Stimulated activated CD8-positive, alpha-beta memory T cell treated with anti-CD3 and anti-CD28 coated beads, Interleukin-15, amount 100 ng/mL, for 24 hours (primary cell): ENCODE measurements around the gene HSPB3.
"Not testable (repeated sequence)": the region's sequence is repeated elsewhere in the genome, so short reads cannot be mapped to it uniquely, and the experiment has no call there.

Experiments used
- DNase-seq: peaks from one replicate; pipeline ENCODE4 v3.0.0-alpha.2; 2020; ENCODE audit warnings: low read depth

The HSPB3 gene

GRCh38 chr5:54457094-54457862 is 1.8 kb downstream of the HSPB3 start:
- no peak for DNase-seq

DNA sequence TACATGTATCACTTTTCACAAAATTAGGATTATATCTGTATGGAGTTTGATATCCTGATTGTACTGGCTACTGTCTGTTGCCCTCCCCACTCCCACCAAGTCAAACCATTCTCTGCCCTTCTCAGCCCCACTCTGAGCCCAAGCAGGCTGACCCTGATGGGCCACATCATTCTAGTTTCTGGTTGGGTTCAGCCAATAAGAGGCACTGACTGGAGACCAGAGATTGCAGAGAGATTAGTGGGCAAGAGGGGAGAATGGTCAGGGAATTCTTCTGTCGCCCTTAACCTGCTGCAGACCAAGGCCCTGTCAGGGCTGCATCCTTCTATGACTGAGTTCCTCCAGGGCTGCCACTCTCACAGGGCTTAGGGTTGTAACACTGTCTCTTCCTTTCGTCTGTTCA is 2.7 kb downstream of the HSPB3 start:
- no peak for DNase-seq

GRCh38 chr5:54460181-54460919 is 4.9 kb downstream of the HSPB3 start:
- no peak for DNase-seq

GRCh38 chr5:54462281-54462680 is 6.8 kb downstream of the HSPB3 start:
- DNase-seq, result no peak

DNA sequence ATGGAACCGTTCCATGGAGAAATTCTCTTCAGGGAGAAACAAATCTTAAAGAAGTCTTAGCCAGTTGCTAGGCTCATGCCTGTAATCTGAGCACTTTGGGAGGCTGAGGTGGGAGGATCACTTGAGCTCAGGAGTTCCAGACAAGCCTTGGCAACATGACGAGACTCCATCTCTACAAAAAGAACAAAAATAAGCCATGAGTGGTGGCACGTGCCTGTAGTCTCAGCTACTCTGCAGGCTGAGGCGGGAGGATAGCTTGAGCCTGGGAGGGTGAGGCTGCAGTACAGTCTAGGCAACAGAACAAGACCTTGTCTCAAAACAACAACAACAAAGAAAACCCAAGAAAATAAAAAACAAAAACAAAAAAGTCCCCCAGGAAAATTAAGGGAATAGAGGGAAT is 8.2 kb downstream of the HSPB3 start:
- DNase-seq, result no peak

GRCh38 chr5:54469622-54470021 is 14.1 kb downstream of the HSPB3 start:
- DNase-seq, result no peak

- DNase-seq, result no peak
These were observed 14.6 kb downstream of the HSPB3 start for GRCh38 chr5:54470128-54470527.

GRCh38 chr5:54470677-54471076 is 15.2 kb downstream of the HSPB3 start:
- no peak for DNase-seq

DNA sequence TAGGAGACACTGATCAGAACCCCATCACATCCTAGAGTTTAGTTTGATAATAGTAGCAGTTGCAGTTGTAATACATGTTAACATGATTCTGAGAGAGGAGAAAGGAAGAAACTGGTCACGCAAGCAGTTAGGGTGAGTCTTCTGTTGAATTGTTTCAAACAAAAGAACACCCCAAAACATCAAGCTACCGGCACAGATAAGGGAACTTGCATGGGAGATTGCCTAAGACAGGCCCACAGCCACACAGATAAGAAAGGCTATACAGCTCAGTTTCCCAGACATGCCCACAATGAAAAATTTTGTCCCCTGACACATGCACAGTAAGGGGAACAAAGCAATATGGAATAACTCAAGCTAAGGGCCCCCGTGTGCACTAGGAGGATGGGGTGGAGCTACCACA is 15.9 kb downstream of the HSPB3 start:
- DNase-seq, result no peak

- DNase-seq, result no peak
These were observed 21.2 kb downstream of the HSPB3 start for GRCh38 chr5:54476682-54477081.

GRCh38 chr5:54477941-54478478 is 22.5 kb downstream of the HSPB3 start:
- DNase-seq, result no peak

DNA sequence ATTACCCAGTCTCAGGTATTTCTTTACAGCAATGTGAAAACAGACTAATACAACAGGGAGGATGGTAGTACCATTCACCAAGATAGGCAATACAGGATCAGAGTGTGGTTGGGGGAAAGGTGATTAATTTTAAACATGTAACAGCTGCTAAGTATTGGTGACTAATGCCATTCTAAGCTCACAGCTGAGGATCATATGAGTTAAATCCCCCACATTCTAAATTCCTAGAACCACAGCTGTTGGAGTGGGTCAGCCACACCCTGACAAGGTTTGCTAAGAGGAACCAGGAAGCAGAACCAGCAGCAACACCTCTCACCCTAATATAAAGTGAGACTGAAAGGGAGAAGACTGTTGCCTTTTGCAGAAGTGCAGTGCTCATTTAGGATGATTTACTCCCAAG is 24.8 kb downstream of the HSPB3 start:
- DNase-seq, result no peak

GRCh38 chr5:54484219-54484894 is 28.9 kb downstream of the HSPB3 start:
- no peak for DNase-seq

GRCh38 chr5:54485659-54486058 is 30.2 kb downstream of the HSPB3 start:
- not testable (repeated sequence) for DNase-seq

- DNase-seq, result not testable (repeated sequence)
These were observed 34.1 kb downstream of the HSPB3 start for GRCh38 chr5:54489648-54489979.

GRCh38 chr5:54491326-54491725 is 35.8 kb downstream of the HSPB3 start:
- DNase-seq, result no peak

DNA sequence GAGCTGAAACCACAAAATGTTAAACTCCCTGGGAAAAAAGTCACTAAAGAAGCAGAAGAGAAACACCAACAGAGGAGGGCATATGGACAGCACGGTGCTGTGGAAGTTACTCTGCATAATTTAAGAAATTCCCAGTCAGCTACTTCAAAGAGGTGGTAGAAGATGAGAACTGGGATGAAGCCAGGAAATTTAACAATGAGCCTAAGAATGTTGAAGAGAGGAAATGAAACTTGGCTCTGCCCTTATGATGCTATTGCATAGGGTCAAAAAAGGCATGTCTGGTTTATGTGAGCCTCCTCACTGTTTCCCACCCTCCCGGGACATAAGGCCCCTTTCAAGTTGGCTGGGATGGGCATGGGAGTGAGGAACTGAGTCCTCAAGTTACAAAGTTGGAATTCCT is 36.7 kb downstream of the HSPB3 start:
- DNase-seq, result no peak

DNA sequence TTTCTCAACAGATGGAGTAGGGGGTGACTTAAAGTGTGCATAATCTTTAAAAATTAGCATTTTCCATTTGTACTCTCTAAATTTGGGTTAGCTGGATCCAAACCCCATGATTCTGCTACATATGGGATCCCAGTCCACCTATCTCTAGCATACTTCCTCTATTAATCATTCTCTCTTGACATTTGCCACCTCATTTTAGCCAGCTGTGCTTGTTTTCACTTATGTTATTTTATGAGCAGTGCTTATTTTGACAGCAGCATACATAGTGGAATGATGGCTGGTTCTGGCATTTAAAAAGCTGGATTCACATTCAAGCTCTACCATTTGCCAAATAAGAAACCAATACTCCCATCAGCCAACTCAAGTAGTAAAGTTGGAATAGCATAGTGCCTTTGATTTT is 39.5 kb downstream of the HSPB3 start:
- no peak for DNase-seq
